Muscle of arm (tissue), 14 donors: ENCODE measurements around the gene CENPP. TPM values are rescaled to one million over a fixed set of nuclear protein-coding genes. Genes with fewer than 3 reads are reported as not detected.

ENCODE experiments used
- DNase-seq: peaks from one replicate; pipeline ENCODE4 v3.0.0-alpha.2; 2013
- long read RNA-seq, 11 donors: transcript quantifications; one replicate each; lab custom pipeline, GENCODE V29; 2026
- polyA plus RNA-seq, 12 donors: library from polyadenylated mRNA; unstranded; fragments of 120-200 nt; gene quantifications; one replicate each; pipeline ENCODE4 v1.2.1, GENCODE V29; 2013; ENCODE audit not compliant: insufficient read length in 12 of 12

The CENPP gene
- polyA plus RNA-seq, result 1 to 10 TPM in 11 of 12 donors, not detected in 1; 2.2 to 8.2 (median 5.2) TPM
- long read RNA-seq, donor 1, result 0 reads
- long read RNA-seq, donor 2, partial matches to known transcripts, result 371 of 539 reads
- long read RNA-seq, donor 2, other reads (novel, unspliced or antisense), result 163 of 539 reads
- long read RNA-seq, donor 3, partial matches to known transcripts, result 125 of 143 reads
- long read RNA-seq, donor 3, other reads (novel, unspliced or antisense), result 18 of 143 reads
- long read RNA-seq, donor 4, partial matches to known transcripts, result 24 of 116 reads
- long read RNA-seq, donor 4, other reads (novel, unspliced or antisense), result 92 of 116 reads
- long read RNA-seq, donor 5, result 0 reads
- long read RNA-seq, donor 6, partial matches to known transcripts, result 270 of 314 reads
- long read RNA-seq, donor 6, other reads (novel, unspliced or antisense), result 43 of 314 reads
- long read RNA-seq, donor 7, partial matches to known transcripts, result 0 of 3 reads
- long read RNA-seq, donor 7, other reads (novel, unspliced or antisense), result 0 of 3 reads
- long read RNA-seq, donor 8, partial matches to known transcripts, result 555 of 718 reads
- long read RNA-seq, donor 8, other reads (novel, unspliced or antisense), result 160 of 718 reads
- long read RNA-seq, donor 9, partial matches to known transcripts, result 0 of 2 reads
- long read RNA-seq, donor 9, other reads (novel, unspliced or antisense), result 0 of 2 reads
- long read RNA-seq, donor 10, partial matches to known transcripts, result 290 of 291 reads
- long read RNA-seq, donor 10, other reads (novel, unspliced or antisense), result 0 of 291 reads
- long read RNA-seq, donor 11, partial matches to known transcripts, result 681 of 692 reads
- long read RNA-seq, donor 11, other reads (novel, unspliced or antisense), result 9 of 692 reads

GRCh38 chr9:92325269-92325990, at the start of gene CENPP, which contains the start of gene NOL8:
Gene CENPP (plus strand): TSS chr9:92325953.
Gene NOL8 (minus strand): TSS chr9:92325350. CDS start chr9:92324161, 1,189 bp downstream.
- peak; percentile 94 for DNase-seq

GRCh38 chr9:92276331-92277032, 49.3 kb upstream of the CENPP start:
- DNase-seq, result no peak

DNA sequence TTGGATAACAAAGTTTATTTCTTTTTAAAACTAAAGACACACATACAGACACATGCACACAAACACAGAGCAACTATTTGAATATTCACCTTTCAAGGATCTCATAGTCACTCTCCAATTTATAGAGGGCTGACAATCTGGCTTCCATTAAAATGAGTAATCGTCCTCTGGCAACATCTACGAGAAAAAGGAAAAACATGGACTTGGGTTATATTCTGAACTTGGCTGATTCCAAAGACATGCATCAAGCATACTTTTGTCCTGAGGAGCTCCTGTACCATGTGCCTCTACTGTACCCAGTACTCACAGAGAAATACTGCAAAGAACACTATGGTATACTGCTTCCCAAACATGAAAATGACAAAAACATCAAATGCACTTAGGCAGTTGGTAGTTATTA, 47.6 kb upstream of the CENPP start:
- DNase-seq, result no peak

GRCh38 chr9:92279302-92279701, 46.5 kb upstream of the CENPP start:
- no peak for DNase-seq

DNA sequence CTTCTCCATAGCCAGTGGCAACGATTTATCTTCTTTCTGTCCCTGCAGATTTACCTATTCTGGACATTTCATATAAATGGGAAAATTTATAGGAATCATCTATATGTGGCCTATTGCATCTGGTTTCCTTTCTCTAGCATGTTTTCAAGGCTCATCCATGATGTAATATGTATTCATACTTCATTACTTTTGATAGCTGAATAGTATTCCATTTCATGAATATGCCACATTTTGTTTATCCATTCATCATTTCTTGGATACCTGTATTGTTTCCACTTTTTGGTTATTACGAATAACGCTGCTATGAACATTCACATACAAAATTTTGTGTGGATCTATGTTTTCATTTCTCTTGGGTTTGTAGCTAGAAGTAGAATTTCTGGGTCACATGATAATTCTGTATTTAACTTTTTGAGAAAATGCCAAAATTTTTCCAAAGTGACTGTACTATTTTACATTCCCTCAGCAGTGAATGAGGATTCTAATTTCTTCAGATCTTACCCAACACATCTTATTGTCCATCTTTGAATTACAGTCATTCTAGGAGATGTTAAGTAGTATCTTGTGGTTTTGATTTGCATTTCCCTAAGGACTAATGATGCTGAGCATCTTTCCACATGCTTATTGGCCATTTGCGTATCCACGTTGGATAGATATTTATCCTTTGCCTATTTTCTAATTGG, 35.9 kb upstream of the CENPP start:
- no peak for DNase-seq

- no peak for DNase-seq
Observed at GRCh38 chr9:92290785-92291429, 34.8 kb upstream of the CENPP start.

DNA sequence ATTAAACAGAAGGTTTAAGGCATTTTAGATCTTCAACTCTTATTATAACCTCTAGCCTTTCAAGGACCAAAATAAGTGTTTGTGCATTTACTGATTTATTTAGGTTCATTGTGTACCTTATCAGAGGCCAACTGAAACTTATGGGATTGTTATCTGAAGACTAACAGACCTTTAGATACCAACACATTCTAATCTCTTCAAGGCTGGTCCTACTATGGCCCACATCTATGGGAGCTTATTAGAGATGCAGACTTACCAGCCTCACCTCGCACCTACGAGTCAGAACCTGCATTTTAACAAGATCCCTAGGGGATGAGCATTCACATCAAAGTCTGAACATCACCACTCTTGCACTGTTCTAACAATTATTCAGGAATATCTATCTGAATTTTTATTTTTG, 34.2 kb upstream of the CENPP start:
- DNase-seq, result no peak

GRCh38 chr9:92292338-92293074, 33.2 kb upstream of the CENPP start:
- no peak for DNase-seq

DNA sequence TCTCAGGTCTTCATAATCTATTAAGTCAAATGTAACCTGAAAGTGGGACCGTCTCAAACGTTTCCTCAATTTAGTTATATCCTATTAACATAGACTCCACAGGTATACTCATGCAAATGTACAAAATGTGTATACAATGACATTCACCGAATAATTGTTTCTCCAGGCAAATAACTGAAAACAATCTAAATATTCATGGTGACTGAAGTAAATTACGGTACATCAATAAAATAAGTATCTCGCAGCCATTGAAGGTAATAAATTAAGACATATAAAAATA, 32.7 kb upstream of the CENPP start:
- DNase-seq, result no peak

DNA sequence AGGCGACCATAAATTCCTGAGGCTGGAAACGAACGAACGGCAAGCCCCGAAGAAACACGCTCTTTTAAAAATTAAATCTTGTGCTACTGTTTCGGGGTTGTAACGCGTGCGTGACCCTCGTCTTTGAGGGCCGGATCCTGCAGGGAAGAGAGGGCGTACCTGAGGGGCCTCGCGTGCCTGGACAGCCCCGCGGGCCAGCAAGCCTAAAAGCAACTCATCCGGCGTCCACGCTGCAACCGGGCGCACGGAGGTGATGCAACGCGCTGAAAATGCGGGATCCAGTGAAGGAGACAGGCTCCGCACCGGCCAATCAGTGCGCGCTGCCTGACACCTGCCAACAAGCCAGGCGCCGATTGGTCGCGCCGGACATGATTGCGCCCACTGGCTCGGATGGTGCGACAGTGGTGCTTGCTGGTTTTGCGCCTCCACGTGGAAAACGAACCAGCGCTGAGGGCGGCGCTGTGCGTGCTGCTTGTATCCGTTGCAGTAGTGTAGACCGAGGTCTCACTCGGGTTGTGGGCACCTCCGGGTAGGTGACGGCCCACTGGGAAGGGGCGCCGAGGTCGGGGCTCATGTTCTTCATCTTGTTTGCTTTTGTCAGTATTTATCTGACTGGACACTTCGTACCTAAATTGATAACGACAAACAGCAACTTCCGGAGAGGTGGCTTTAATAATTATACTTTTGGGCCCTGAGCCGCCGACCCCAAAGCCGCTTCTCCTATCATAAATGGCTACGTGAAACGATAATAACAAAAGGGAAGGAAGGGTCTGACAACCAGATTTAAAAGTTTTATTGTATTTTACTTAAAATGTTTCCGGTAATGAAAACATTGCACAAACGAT, 32.1 kb upstream of the CENPP start, which contains the start of gene IARS1:
Gene IARS1 (minus strand): TSS at position 246 of the 845 bp plus-strand sequence. CDS start 4,278 bp downstream, outside the sequence.
- peak; percentile 99 for DNase-seq

DNA sequence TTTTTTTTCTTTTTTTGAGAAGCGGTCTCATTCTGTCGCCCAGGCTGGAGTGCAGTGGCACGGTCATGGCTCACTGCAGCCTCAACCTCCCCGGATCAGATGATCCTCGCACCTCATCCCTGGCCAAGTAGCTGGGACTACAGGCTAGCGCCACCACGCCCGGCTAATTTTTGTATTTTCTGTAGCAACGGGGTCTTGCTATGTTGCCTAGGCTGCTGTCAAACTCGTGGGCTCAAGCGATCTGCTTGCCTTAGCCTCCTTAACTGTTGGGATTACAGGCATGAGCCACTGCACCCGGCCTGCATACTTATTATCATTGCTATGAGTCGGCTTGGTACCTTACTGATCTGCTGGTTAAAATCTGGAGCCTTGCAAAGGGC, 31.5 kb upstream of the CENPP start:
- peak; percentile 17 for DNase-seq

GRCh38 chr9:92295240-92295790, 30.4 kb upstream of the CENPP start:
- no peak for DNase-seq

DNA sequence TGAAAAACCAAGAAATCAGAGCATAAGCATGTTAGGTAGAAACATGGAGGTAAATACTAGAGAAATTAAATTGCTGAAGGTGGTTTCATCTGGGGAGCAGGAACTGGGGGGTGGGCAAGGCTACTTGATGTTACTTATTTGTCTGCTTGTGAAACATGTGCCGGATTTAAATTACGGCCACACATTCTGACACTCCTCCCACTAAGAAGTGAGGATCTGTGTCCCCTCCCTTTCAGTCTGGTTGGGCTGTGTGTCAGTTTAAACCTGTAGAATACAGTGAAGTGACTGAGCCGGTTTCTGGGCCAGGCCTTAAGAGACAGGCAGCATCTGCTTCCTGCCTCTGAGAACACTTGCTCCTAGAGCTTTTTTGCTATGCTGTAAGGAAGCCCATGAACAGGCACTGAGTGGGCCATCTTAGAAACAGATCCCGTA, 29.9 kb upstream of the CENPP start:
- no peak for DNase-seq

GRCh38 chr9:92297611-92298010, 28.1 kb upstream of the CENPP start:
- no peak for DNase-seq

DNA sequence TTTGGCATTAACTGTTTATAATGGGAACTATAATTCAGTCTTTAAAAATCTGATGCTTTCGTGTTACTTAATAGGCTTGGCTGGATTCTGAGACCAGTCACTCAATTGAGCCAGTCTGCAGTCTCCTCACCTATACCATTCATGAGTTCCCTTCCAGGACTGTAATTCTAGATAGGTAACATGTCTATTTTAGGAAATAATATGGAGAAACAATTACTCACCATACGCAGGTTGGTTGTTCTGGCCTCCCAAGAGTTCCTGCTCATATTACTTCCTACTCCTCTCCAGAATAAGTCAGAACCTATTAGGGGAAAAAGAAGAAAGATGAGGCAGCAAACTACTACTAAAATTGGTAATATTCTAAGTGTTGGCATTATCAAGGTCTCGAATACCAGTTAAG, 27.7 kb upstream of the CENPP start:
- DNase-seq, result no peak

- DNase-seq, result no peak
Observed at GRCh38 chr9:92299116-92299515, 26.6 kb upstream of the CENPP start.

DNA sequence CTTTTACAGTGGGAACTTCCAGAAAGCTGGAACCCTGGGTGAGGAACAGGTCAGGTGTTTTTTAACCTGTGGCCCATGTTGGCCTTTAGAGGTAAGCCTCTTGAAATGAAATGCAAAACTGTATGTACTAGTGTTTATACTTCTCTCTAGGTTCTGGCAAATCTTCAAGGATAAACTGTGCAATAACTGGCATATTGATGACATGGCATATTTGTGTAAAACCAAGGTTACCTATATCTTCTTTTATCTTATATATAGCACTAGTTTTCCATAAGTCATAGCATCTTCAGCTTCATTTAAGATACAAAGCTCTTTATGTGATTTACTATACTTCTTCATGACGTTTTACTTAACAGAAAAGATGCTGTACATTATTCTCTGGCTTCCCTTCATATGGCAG, 24.8 kb upstream of the CENPP start:
- no peak for DNase-seq

- no peak for DNase-seq
Observed at GRCh38 chr9:92308893-92309292, 16.9 kb upstream of the CENPP start.
